Parathyroid adenoma (tissue), 2 donors: ENCODE results near the gene CACNA1G.

Source experiments
- H2AFZ ChIP-seq: fragments of 300-600 bp; sonication (generic); one replicate; pipeline ENCODE4 v1.7.0; 2017; ENCODE audit warnings: antibody characterized with exemption, mild to moderate bottlenecking
- H3K27ac ChIP-seq: fragments of 300-600 bp; sonication (generic); one replicate; pipeline ENCODE4 v1.7.0; 2017
- H3K27me3 ChIP-seq: fragments of 300-600 bp; sonication (generic); one replicate; pipeline ENCODE4 v1.7.0; 2017; ENCODE audit warnings: low read length; ENCODE audit not compliant: control insufficient read depth, insufficient read depth
- H3K36me3 ChIP-seq: fragments of 300-600 bp; sonication (generic); one replicate; pipeline ENCODE4 v1.7.0; 2017; ENCODE audit warnings: low read length; ENCODE audit not compliant: control insufficient read depth, insufficient read depth
- H3K4me1 ChIP-seq: fragments of 300-600 bp; sonication (generic); one replicate; pipeline ENCODE4 v1.7.0; 2017; ENCODE audit warnings: control low read depth
- H3K4me2 ChIP-seq: fragments of 300-600 bp; sonication (generic); one replicate; pipeline ENCODE4 v1.7.0; 2017; ENCODE audit warnings: low read length
- H3K4me3 ChIP-seq: fragments of 300-600 bp; sonication (generic); one replicate; pipeline ENCODE4 v1.7.0; 2017; ENCODE audit warnings: low read depth, low read length
- H3K79me2 ChIP-seq: fragments of 300-600 bp; sonication (generic); one replicate; pipeline ENCODE4 v1.7.0; 2017; ENCODE audit warnings: control low read depth
- H3K9ac ChIP-seq: fragments of 300-600 bp; sonication (generic); one replicate; pipeline ENCODE4 v1.7.0; 2017; ENCODE audit warnings: mild to moderate bottlenecking
- H3K9me3 ChIP-seq: fragments of 300-600 bp; sonication (generic); one replicate; pipeline ENCODE4 v1.7.0; 2017; ENCODE audit warnings: low read length; ENCODE audit not compliant: control insufficient read depth
- TF ChIP-seq, protein P1 (sequence below): fragments of 300-600 bp; sonication (generic); IDR thresholded peaks from one replicate; pipeline ENCODE4 v1.7.0; 2017; ENCODE audit warnings: antibody characterized with exemption, mild to moderate bottlenecking
- donor health status: primary hyperparathyroidism.

CACNA1G gene

DNA sequence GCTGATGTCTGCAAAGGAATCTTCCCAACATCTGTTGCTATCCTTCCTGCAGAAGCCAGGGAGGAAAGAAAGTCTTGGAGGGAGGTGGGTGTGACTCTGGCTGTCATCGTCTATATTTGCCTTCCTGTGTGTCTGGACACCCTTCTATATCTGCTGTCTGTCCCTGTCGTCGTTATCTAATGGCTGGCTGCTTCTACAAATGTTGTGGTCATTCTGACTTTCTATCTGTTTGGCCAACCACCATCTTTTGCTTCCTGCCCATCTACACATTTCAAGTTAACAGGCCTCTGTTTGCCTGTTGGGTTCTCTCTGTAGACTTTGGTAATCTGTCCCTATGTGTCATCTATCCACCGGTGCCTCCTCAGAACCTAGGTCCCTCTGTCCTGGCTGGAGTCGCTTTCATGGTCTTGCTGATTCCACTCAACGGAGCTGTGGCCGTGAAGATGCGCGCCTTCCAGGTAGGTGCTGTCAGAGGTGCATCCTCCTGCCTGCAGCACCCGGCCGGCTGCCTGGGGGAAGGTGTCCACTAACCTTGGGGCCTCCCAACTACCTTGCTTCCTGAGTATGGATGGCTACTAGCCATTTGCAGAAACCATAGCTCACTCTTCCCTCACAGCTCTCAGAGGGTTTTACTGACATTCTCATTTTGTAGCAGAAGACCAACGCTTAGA lies 104.4 kb downstream of the CACNA1G start:
- Histone ChIP-seq H3K79me2 (no peaks in the 10 kb centered on the region), H3K4me1 (peaks cover 44% of the 10 kb centered on the region)
- TF ChIP-seq, protein P1, sequence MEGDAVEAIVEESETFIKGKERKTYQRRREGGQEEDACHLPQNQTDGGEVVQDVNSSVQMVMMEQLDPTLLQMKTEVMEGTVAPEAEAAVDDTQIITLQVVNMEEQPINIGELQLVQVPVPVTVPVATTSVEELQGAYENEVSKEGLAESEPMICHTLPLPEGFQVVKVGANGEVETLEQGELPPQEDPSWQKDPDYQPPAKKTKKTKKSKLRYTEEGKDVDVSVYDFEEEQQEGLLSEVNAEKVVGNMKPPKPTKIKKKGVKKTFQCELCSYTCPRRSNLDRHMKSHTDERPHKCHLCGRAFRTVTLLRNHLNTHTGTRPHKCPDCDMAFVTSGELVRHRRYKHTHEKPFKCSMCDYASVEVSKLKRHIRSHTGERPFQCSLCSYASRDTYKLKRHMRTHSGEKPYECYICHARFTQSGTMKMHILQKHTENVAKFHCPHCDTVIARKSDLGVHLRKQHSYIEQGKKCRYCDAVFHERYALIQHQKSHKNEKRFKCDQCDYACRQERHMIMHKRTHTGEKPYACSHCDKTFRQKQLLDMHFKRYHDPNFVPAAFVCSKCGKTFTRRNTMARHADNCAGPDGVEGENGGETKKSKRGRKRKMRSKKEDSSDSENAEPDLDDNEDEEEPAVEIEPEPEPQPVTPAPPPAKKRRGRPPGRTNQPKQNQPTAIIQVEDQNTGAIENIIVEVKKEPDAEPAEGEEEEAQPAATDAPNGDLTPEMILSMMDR: no peak

DNA sequence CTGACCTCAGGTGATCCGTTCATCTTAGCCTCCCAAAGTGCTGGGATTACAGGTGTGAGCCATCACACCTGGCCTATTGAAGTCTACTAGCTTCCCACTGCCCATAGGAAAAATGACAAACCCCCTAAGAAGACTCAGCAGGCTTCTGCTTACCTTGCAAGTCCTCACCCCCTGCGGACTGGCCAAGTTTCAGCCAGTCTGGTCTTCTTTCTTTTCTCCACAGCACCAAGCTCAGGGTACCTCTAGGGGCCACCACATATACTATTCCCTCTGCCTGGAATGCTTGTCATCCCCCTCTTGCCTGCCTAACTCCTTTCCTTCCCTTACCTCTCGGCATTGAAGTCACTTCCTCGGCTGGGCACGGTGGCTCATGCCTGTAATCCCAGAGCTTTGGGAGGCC lies 105.3 kb downstream of the CACNA1G start:
- H3K27ac ChIP-seq: no peak overlapping the region
- H3K9ac ChIP-seq: no peak overlapping the region
- H2AFZ ChIP-seq: no peak overlapping the region
- no peaks in the 10 kb centered on the region for H3K79me2 ChIP-seq
- H3K9me3 ChIP-seq: no peaks in the 10 kb centered on the region
- TF ChIP-seq, protein P1: no peak
- no peak overlapping the region for H3K4me3 ChIP-seq
- H3K27me3 ChIP-seq: no peaks in the 10 kb centered on the region
- H3K36me3 ChIP-seq: no peaks in the 10 kb centered on the region
- peaks cover 36% of the 10 kb centered on the region for H3K4me1 ChIP-seq
- no peak overlapping the region for H3K4me2 ChIP-seq

More for the DNA sequence above, 104.4 kb downstream of the CACNA1G start:
- Histone ChIP-seq H3K9ac (no peak overlapping the region), H3K27me3 (no peaks in the 10 kb centered on the region), H3K4me2 (no peak overlapping the region), H3K9me3 (no peaks in the 10 kb centered on the region), H3K27ac (no peak overlapping the region), H3K36me3 (no peaks in the 10 kb centered on the region), H2AFZ (no peak overlapping the region), H3K4me3 (no peak overlapping the region)

DNA sequence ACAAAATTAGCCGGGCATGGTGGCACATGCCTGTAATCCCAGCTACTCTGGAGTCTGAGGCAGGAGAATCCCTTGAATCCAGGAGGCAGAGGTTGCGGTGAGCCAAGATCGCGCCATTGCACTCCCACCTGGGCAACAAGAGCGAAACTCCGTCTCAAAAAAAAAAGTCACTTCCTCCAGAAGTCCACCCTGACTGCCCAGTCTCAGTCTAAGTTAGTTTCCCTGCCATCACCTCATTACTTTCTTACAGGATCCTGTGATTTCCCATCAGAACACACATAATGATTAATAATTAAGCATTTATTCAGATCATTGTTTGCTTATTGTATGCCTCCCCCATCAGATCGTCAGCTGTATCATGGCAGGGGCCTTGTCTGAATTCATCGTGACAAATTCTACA lies 105.8 kb downstream of the CACNA1G start:
- Histone ChIP-seq H3K36me3 (no peaks in the 10 kb centered on the region), H3K27me3 (no peaks in the 10 kb centered on the region), H3K79me2 (no peaks in the 10 kb centered on the region), H3K9ac (no peak overlapping the region), H3K4me3 (no peak overlapping the region), H3K9me3 (no peaks in the 10 kb centered on the region), H3K4me1 (peaks cover 36% of the 10 kb centered on the region), H3K27ac (no peak overlapping the region), H2AFZ (no peak overlapping the region), H3K4me2 (no peak overlapping the region)
- TF ChIP-seq, protein P1: no peak

DNA sequence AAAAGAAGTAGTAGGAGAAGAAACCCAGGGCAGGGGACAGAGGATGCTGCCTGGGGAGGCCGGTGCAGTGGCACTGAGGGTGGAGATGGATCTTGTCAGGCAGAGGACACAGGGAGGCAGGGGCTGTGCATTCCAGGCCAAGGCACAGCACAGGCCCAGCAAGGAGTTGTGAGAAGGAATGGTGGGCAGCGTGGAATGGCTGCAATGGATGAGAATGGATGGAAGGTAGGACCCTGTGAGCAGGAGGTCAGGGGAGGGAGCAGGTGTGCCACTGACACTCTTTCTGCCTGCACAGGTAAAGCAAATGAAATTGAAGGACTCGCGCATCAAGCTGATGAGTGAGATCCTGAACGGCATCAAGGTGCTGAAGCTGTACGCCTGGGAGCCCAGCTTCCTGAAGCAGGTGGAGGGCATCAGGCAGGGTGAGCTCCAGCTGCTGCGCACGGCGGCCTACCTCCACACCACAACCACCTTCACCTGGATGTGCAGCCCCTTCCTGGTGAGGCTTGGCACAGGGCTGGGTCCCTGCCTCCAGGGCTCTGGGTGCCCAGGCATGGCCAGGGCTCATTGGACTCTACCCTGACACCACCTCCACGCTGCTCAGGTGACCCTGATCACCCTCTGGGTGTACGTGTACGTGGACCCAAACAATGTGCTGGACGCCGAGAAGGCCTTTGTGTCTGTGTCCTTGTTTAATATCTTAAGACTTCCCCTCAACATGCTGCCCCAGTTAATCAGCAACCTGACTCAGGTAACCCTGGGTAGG lies 106.9 kb downstream of the CACNA1G start:
- no peak overlapping the region for H3K4me3 ChIP-seq
- H2AFZ ChIP-seq: no peak overlapping the region
- H3K4me2 ChIP-seq: no peak overlapping the region
- H3K79me2 ChIP-seq: no peaks in the 10 kb centered on the region
- H3K27ac ChIP-seq: no peak overlapping the region
- no peaks in the 10 kb centered on the region for H3K27me3 ChIP-seq
- peaks cover 26% of the 10 kb centered on the region for H3K4me1 ChIP-seq
- H3K9me3 ChIP-seq: no peaks in the 10 kb centered on the region
- no peak overlapping the region for H3K9ac ChIP-seq
- TF ChIP-seq, protein P1: no peak
- no peaks in the 10 kb centered on the region for H3K36me3 ChIP-seq
